HG03439 (cell line): ENCODE measurements around the gene NXT2.
A peak's percentile ranks its signal among the peaks of the same experiment; 100 is the strongest.
"Not testable (repeated sequence)": the region's sequence is repeated elsewhere in the genome, so short reads cannot be mapped to it uniquely, and the experiment has no call there.

Source experiments
- ATAC-seq: cut with Tn5 transposase; IDR thresholded peaks from one replicate; pipeline ENCODE4 v1.9.1; 2021; ENCODE audit warnings: mild to moderate bottlenecking, moderate library complexity; ENCODE audit not compliant: unreplicated experiment

The NXT2 gene

GRCh38 chrX:109536439-109537323 is at the start of gene NXT2:
NXT2 (plus strand) TSS chrX:109536844; CDS start chrX:109537007, 163 bp downstream.
- ATAC-seq = peak; percentile 96

- ATAC-seq = no peak
Measured at GRCh38 chrX:109487640-109488039, 49.0 kb upstream of the NXT2 start.

- ATAC-seq = no peak
Measured at GRCh38 chrX:109489174-109489573, 47.5 kb upstream of the NXT2 start.

GRCh38 chrX:109498434-109498833 is 38.2 kb upstream of the NXT2 start:
- ATAC-seq = no peak

- ATAC-seq = no peak
Measured at GRCh38 chrX:109501176-109501575, 35.5 kb upstream of the NXT2 start.

- ATAC-seq = no peak
Measured at GRCh38 chrX:109508915-109509314, 27.7 kb upstream of the NXT2 start.

- ATAC-seq = no peak
Measured at GRCh38 chrX:109511113-109511512, 25.5 kb upstream of the NXT2 start.

- no peak for ATAC-seq
Measured at GRCh38 chrX:109519001-109519400, 17.6 kb upstream of the NXT2 start.

- no peak for ATAC-seq
Measured at GRCh38 chrX:109533005-109533404, 3.6 kb upstream of the NXT2 start.

- ATAC-seq = no peak
Measured at GRCh38 chrX:109533631-109534030, 3.0 kb upstream of the NXT2 start.

- ATAC-seq = no peak
Measured at GRCh38 chrX:109534933-109535332, 1.7 kb upstream of the NXT2 start.

- ATAC-seq = no peak
Measured at GRCh38 chrX:109535578-109535977, 1.1 kb upstream of the NXT2 start.

GRCh38 chrX:109537324-109537665 is 651 bp downstream of the NXT2 start:
- ATAC-seq = no peak

- not testable (repeated sequence) for ATAC-seq
Measured at GRCh38 chrX:109539007-109539406, 2.4 kb downstream of the NXT2 start.

GRCh38 chrX:109553862-109554261 is 17.2 kb downstream of the NXT2 start:
- ATAC-seq = no peak

GRCh38 chrX:109576083-109576482 is 39.4 kb downstream of the NXT2 start:
- not testable (repeated sequence) for ATAC-seq

GRCh38 chrX:109577055-109577454 is 40.4 kb downstream of the NXT2 start:
- no peak for ATAC-seq

GRCh38 chrX:109578916-109579315 is 42.3 kb downstream of the NXT2 start:
- ATAC-seq = no peak

- no peak for ATAC-seq
Measured at GRCh38 chrX:109585488-109585887, 48.8 kb downstream of the NXT2 start.

- no peak for ATAC-seq
Measured at GRCh38 chrX:109590176-109590575, 53.5 kb downstream of the NXT2 start.
